AG04450 (cell line): ENCODE measurements around the gene SMYD1. TPM values are rescaled to one million over a fixed set of nuclear protein-coding genes. Genes with fewer than 3 reads are reported as not detected.

Experiments used
- CTCF ChIA-PET: fragments of 300-600, 350-600 bp; formaldehyde crosslinking; extraction: SDS; loops from one replicate; lab custom pipeline; 2022; ENCODE audit warnings: antibody characterized with exemption, inconsistent platforms; lab: Charles Lee
- POLR2A ChIA-PET: fragments of 350-600 bp; formaldehyde crosslinking; extraction: SDS; loops from one replicate; lab custom pipeline; 2021; ENCODE audit warnings: antibody characterized with exemption, inconsistent platforms; lab: Yijun Ruan, JAX
- DNase-seq: peaks from one replicate; pipeline ENCODE4 v3.0.0-alpha.2; 2011; ENCODE audit warnings: low read depth, low spot score
- H3K27ac ChIP-seq: one replicate; pipeline ENCODE4 v1.5.1; 2012; ENCODE audit warnings: low read depth, low read length, control low read depth
- H3K27me3 ChIP-seq: one replicate; pipeline ENCODE4 v1.6.0; 2012; ENCODE audit warnings: low read length; ENCODE audit not compliant: control insufficient read depth, insufficient read depth
- H3K4me3 ChIP-seq: 2 replicates; pipeline ENCODE4 v1.5.1; 2011; ENCODE audit warnings: mild to moderate bottlenecking, low read depth, low read length, control low read depth
- H3K9me3 ChIP-seq: 2 replicates; pipeline ENCODE4 v1.5.1; 2012; ENCODE audit warnings: low read length; ENCODE audit not compliant: control insufficient read depth, insufficient read depth
- CTCF ChIP-seq: IDR thresholded peaks from 2 replicates; pipeline ENCODE4 v1.5.1; 2011; ENCODE audit warnings: low read depth, low read length, control low read depth, inconsistent platforms
- polyA plus RNA-seq: library from polyadenylated mRNA; depleted of rRNA; stranded (reverse); fragments of >200 nt; gene quantifications from 2 replicates; pipeline ENCODE4 v1.2.3, GENCODE V29; 2011

Gene SMYD1
- polyA plus RNA-seq, 1 experiment: not detected

DNA sequence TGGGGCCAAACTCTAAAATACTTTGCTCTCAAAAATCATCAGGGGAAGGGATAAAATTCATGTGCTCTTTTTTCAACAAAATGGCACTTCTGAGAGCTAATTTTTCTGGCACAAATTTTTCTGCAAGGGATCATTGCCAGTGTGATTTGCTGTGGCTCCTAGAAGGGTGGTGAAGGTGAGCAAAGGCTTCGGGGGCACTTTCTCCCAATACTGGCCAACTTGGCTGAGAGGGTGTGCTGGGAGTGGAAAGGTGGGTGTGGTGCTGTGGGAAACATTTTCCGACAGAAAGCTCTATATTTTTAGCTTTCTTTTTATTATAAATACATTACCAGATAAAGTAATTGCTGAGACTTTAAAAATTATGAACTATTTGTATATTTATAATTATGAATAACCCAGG is 419 bp downstream of the SMYD1 start:
- Histone ChIP-seq H3K9me3 (no peaks in the 10 kb centered on the region), H3K4me3 (no peak overlapping the region), H3K27me3 (peaks cover 12% of the 10 kb centered on the region), H3K27ac (no peak overlapping the region)
- no peak for DNase-seq
- no peak for TF ChIP-seq CTCF
- ChIA-PET POLR2A (no interaction called here), CTCF (interaction anchor here (1.0 to 2.0 kb wide), 2 partner anchors 8 to 93 kb away, joined by 3 to 17 read pairs; no protein-coding TSS in a partner anchor)

DNA sequence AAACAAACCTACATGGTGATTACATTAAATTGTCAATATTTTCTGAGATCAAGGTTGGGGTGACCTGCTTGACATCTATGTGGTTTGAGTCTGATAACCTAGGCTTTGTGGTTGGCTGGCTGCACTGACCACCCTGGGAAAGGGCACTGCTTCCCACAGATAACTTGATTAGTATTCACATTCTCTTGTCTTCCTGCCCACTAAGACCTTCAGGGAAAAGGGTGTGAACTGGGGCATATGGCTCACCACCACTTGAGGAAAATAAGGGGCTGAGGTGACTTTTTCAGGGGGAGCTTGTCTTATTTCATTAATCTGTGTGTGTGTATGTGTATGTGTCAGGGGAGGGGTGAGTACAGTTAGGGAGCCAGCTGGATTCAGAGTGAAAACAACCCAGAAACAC is 1.5 kb downstream of the SMYD1 start:
- Histone ChIP-seq H3K27ac (no peak overlapping the region), H3K27me3 (peaks cover 15% of the 10 kb centered on the region), H3K9me3 (no peaks in the 10 kb centered on the region), H3K4me3 (no peak overlapping the region)
- no peak for TF ChIP-seq CTCF
- CTCF ChIA-PET: interaction anchor here (1.0 to 2.0 kb wide), 2 partner anchors 9 to 92 kb away, joined by 3 to 17 read pairs; no protein-coding TSS in a partner anchor
- DNase-seq: no peak
- POLR2A ChIA-PET: no interaction called here

GRCh38 chr2:88070055-88070454 is 2.4 kb downstream of the SMYD1 start:
- H3K27ac ChIP-seq: no peak overlapping the region
- DNase-seq: no peak

DNA sequence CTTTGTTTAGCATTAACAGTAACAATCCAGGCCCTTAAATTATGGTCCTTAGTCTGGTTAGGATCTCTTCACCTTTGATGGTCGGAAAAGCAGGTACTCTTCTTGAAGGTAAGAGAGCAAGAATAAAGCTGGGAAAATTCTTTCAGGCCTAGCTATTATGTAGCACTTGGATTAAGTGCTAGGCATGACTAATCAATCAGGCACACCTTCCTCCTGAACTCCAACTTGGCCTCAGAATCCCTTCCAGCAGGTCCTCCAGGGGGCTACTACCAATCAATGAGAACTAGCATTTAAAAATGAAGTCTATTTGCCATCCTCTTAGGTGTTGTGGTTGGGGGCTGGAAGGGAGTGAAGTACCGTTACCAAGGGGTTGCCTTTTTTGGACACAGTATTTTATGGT is 3.7 kb downstream of the SMYD1 start:
- Histone ChIP-seq H3K27ac (no peak overlapping the region), H3K4me3 (no peak overlapping the region), H3K27me3 (peaks cover 11% of the 10 kb centered on the region), H3K9me3 (no peaks in the 10 kb centered on the region)
- ChIA-PET CTCF (interaction anchor here (1.0 kb wide), 1 partner anchor 11 kb away, joined by 4 read pairs; no protein-coding TSS in a partner anchor), POLR2A (no interaction called here)
- no peak for DNase-seq
- TF ChIP-seq CTCF: no peak

More at GRCh38 chr2:88070055-88070454, 2.4 kb downstream of the SMYD1 start:
- POLR2A ChIA-PET: no interaction called here
- no peak for TF ChIP-seq CTCF
- no peaks in the 10 kb centered on the region for H3K9me3 ChIP-seq
- CTCF ChIA-PET: interaction anchor here (2.0 kb wide), 1 partner anchor 10 kb away, joined by 17 read pairs; no protein-coding TSS in a partner anchor
- H3K4me3 ChIP-seq: no peak overlapping the region
- H3K27me3 ChIP-seq: peaks cover 11% of the 10 kb centered on the region

- DNase-seq: no peak
- CTCF ChIA-PET: interaction anchor here (2.2 kb wide), 1 partner anchor 13 kb away, joined by 17 read pairs; no protein-coding TSS in a partner anchor
- no peak overlapping the region for H3K27ac ChIP-seq
- no peaks in the 10 kb centered on the region for H3K9me3 ChIP-seq
- POLR2A ChIA-PET: no interaction called here
- no peak for TF ChIP-seq CTCF
- peaks cover 4% of the 10 kb centered on the region for H3K27me3 ChIP-seq
- H3K4me3 ChIP-seq: no peak overlapping the region
Measured at GRCh38 chr2:88074150-88074549, 6.5 kb downstream of the SMYD1 start.
